ENCODE data around the gene COQ10B.

DNA sequence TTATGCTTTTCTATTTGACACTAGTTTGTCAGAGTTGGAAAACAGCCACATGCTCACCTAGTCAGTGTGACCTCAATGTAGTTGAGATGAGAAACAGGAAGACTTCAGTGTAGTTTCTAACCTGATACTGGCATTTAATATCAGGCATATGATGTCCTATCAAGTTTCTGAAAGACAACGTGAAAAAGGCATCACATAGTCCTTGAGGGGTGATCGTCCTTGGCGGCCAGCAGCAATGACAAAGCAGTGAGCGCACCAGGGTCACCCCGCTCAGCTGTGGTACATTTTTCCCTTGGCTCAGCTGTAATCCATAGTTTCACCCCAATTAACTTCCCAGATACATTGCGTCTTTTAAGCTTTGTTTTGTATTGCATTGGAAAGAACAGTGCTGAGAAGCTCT is 51.2 kb downstream of the COQ10B start:
- TF ChIP-seq ATF3 (IDR thresholded peaks at IDR 0.05), result no peak
- TF ChIP-seq, protein P1, sequence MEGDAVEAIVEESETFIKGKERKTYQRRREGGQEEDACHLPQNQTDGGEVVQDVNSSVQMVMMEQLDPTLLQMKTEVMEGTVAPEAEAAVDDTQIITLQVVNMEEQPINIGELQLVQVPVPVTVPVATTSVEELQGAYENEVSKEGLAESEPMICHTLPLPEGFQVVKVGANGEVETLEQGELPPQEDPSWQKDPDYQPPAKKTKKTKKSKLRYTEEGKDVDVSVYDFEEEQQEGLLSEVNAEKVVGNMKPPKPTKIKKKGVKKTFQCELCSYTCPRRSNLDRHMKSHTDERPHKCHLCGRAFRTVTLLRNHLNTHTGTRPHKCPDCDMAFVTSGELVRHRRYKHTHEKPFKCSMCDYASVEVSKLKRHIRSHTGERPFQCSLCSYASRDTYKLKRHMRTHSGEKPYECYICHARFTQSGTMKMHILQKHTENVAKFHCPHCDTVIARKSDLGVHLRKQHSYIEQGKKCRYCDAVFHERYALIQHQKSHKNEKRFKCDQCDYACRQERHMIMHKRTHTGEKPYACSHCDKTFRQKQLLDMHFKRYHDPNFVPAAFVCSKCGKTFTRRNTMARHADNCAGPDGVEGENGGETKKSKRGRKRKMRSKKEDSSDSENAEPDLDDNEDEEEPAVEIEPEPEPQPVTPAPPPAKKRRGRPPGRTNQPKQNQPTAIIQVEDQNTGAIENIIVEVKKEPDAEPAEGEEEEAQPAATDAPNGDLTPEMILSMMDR (IDR thresholded peaks at IDR 0.05; ENCODE audit: low read depth, low read length, missing input control), result no peak
- TF ChIP-seq REST (IDR thresholded peaks at IDR 0.05), result no peak
- TF ChIP-seq TAF1 (conservative IDR thresholded peaks at IDR 0.05), result no peak
- TF ChIP-seq, protein P2, sequence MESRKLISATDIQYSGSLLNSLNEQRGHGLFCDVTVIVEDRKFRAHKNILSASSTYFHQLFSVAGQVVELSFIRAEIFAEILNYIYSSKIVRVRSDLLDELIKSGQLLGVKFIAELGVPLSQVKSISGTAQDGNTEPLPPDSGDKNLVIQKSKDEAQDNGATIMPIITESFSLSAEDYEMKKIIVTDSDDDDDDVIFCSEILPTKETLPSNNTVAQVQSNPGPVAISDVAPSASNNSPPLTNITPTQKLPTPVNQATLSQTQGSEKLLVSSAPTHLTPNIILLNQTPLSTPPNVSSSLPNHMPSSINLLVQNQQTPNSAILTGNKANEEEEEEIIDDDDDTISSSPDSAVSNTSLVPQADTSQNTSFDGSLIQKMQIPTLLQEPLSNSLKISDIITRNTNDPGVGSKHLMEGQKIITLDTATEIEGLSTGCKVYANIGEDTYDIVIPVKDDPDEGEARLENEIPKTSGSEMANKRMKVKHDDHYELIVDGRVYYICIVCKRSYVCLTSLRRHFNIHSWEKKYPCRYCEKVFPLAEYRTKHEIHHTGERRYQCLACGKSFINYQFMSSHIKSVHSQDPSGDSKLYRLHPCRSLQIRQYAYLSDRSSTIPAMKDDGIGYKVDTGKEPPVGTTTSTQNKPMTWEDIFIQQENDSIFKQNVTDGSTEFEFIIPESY (IDR thresholded peaks at IDR 0.05), result no peak
- no peak for TF ChIP-seq HNF4A (conservative IDR thresholded peaks at IDR 0.05)
- no peak for TF ChIP-seq HNF4G (IDR thresholded peaks at IDR 0.05)
- TF ChIP-seq YY1 (IDR thresholded peaks at IDR 0.05), result no peak
- TF ChIP-seq GABPA (IDR thresholded peaks at IDR 0.05 in 1 of 2, conservative IDR thresholded peaks at IDR 0.05 in 1 of 2), result no peak
- TF ChIP-seq RXRA (IDR thresholded peaks at IDR 0.05), result no peak
